Stimulated activated CD4-positive, alpha-beta T cell treated with anti-CD3 and anti-CD28 coated beads, Interleukin-2, amount 100 ng/mL, for 48 hours (primary cell): ENCODE results near the gene KIFC3.
"Not testable (repeated sequence)": the region's sequence is repeated elsewhere in the genome, so short reads cannot be mapped to it uniquely, and the experiment has no call there.

Experiments used
- DNase-seq, 2 donors: peaks; one replicate each; pipeline ENCODE4 v3.0.0-alpha.2; 2020

Gene KIFC3

GRCh38 chr16:57720142-57720575 lies 82.1 kb downstream of the KIFC3 start:
- peak; percentile 35 to 41 for DNase-seq

GRCh38 chr16:57714047-57714446 lies 88.2 kb downstream of the KIFC3 start:
- no peak for DNase-seq

GRCh38 chr16:57713596-57713995 lies 88.7 kb downstream of the KIFC3 start:
- DNase-seq = no peak

- not testable (repeated sequence) for DNase-seq
These were observed 89.7 kb downstream of the KIFC3 start for GRCh38 chr16:57712569-57712968.

DNA sequence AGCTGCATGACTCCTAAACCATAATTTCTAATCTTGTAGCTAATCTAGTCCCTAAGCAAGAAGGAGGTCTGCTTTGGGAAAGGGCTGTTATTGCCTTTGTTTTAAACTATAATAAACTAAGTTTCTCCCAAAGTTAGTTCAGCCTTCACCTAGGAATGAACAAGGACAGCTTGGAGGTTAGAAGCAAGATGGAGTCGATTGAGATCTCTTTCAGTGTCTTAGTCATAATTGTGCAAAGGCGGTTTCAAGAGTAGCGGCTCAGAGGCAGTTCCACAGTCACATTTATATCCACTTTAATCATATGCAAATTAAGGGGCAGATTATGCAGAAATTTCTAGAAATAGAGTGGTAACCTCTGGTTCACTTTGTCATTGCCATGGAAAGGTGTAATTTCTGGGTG lies 90.3 kb downstream of the KIFC3 start:
- DNase-seq = no peak

DNA sequence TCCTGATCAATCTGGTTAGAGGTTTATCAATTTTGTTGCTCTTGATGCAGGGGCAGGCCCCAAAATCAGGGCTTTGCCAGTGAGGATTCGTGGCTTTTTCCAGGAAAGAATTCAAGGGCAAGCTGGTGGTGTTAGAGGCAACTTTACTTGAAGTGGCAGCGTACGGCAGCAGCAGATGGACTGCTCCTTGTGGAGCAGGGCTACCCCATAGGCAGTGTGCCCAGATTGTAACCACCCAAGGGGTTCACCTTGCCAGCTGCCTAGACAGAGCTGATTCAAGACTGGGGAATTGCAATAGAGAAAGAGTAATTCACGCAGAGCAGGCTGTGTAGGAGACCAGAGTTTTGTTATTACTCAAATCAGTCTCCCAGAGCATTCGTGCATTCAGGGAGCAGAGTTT lies 90.9 kb downstream of the KIFC3 start:
- DNase-seq = no peak

- DNase-seq = no peak
These were observed 92.6 kb downstream of the KIFC3 start for GRCh38 chr16:57709663-57710062.
